Measurements from ENCODE around the gene FMOD. TPM values are rescaled to one million over a fixed set of nuclear protein-coding genes. Genes with fewer than 3 reads are reported as not detected.

The FMOD gene
- total and polyA plus RNA-seq, 2 donors (not counting 3 experiments of a cell fraction or from before 2014, with no cell fraction given): 0.11 to 0.12 TPM

DNA sequence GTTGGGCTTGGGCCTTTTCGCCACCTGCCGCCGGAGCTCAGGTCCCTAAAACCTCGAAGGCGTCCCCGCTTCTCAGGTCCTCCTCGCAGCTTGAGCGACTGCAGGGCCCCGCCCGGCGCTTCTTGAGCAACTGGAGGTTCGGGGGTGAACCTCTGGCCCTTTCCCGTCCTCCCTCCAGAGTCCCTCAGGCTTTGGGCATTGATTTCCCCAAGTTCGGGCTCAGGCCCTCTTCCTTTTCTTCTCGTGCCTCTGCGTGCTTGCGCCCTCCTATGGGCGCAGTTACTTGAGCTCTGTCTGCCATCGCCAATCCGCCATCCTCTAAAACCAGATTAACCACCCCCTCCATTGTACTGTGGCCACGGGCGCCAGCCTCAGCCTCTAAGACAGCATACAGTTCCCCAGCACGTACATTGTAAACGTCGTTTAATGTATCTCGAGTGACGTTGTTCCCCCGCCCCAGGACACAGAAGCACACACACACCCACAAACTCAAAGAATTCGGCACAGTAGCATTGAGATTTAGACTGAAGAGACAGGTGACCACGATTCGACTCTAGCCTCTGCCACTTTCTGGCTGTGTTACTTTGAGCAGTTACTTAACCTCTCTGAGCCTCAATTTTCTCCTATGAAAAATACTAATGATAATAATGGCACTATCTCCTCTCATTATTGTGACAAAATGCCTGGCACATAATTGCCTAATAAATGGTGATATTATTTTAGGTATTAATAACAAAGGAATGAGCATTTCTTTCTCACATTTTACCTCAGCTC lies 23.1 kb downstream of the FMOD start:
- peak overlapping the region; percentile 41 for H3K9ac ChIP-seq (replicated peaks; ENCODE audit: extremely low read depth, insufficient read depth, low read length)
- intact Hi-C loops (cut with micrococcal nuclease) (loop anchor here (1.0 to 10.0 kb wide), 5 partner anchors 23 to 293 kb away; partner anchors contain the start of gene BTG2), dilution Hi-C loops (cut with MboI; ENCODE audit: extremely low pct_ligation_motif_present, low sequenced_read_pairs) (no loop called here)
- H3K9me3 ChIP-seq (replicated peaks; ENCODE audit: control insufficient read depth, insufficient read depth, low read length): no peaks in the 10 kb centered on the region
- DNase-seq (ENCODE audit: low read depth, low spot score) (peak; percentile 79), FAIRE-seq (peak; percentile 73)
- H3K9me1 ChIP-seq (replicated peaks; ENCODE audit: control insufficient read depth, extremely low read depth, insufficient read depth, low read length): no peaks in the 10 kb centered on the region
- ChIA-PET POLR2A (interaction anchor here (1.8 to 8.6 kb wide), 2 partner anchors 21 to 55 kb away, joined by 5 to 115 read pairs; partner anchors contain the start of gene BTG2), CTCF (interaction anchor here (0.7 to 30.6 kb wide), 18 partner anchors 10 to 298 kb away, joined by 3 to 1014 read pairs (median 6); partner anchors contain the start of gene BTG2)
- TF ChIP-seq, protein P1, sequence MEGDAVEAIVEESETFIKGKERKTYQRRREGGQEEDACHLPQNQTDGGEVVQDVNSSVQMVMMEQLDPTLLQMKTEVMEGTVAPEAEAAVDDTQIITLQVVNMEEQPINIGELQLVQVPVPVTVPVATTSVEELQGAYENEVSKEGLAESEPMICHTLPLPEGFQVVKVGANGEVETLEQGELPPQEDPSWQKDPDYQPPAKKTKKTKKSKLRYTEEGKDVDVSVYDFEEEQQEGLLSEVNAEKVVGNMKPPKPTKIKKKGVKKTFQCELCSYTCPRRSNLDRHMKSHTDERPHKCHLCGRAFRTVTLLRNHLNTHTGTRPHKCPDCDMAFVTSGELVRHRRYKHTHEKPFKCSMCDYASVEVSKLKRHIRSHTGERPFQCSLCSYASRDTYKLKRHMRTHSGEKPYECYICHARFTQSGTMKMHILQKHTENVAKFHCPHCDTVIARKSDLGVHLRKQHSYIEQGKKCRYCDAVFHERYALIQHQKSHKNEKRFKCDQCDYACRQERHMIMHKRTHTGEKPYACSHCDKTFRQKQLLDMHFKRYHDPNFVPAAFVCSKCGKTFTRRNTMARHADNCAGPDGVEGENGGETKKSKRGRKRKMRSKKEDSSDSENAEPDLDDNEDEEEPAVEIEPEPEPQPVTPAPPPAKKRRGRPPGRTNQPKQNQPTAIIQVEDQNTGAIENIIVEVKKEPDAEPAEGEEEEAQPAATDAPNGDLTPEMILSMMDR (IDR thresholded peaks at IDR 0.05; ENCODE audit: extremely low read depth in 1 of 2, insufficient read depth in 1 of 2, low read depth in 1 of 2, low read length in 2 of 2): peak; percentile 19 to 49
- TF ChIP-seq POLR2AphosphoS5 (IDR thresholded peaks at IDR 0.05; ENCODE audit: insufficient read depth, low read depth, low read length): no peak
- no peak overlapping the region for H3K27ac ChIP-seq (ENCODE audit: insufficient read depth, low read depth, low read length)
- peak overlapping the region; percentile 75 for H3K4me2 ChIP-seq (ENCODE audit: insufficient read depth, low read length)
- H3K36me3 ChIP-seq (ENCODE audit: control insufficient read depth in 2 of 2, extremely low read depth in 1 of 2, insufficient read depth in 2 of 2, low read length in 2 of 2): no peaks in the 10 kb centered on the region
- peak overlapping the region; percentile 39 to 52 (median 43) for H3K4me3 ChIP-seq (replicated peaks in 1 of 3; ENCODE audit: insufficient read depth in 1 of 3, low read depth in 1 of 3, low read length in 3 of 3)
- no peaks in the 10 kb centered on the region for H4K20me1 ChIP-seq (replicated peaks; ENCODE audit: control insufficient read depth, extremely low read depth, insufficient read depth, low read length)
- peak overlapping the region; percentile 86 for H2AFZ ChIP-seq (ENCODE audit: low read depth, low read length)
- H3K27me3 ChIP-seq (ENCODE audit: control insufficient read depth in 2 of 2, insufficient read depth in 2 of 2, low read length in 2 of 2): peaks cover 11 to 23% of the 10 kb centered on the region in 2 experiments
- peaks cover 16% of the 10 kb centered on the region for H3K4me1 ChIP-seq (ENCODE audit: control insufficient read depth, extremely low read depth, insufficient read depth, low read length)
- H3K79me2 ChIP-seq (ENCODE audit: control insufficient read depth, insufficient read depth, low read length): no peaks in the 10 kb centered on the region
- no TSS peak for BruUV-seq (replicated peaks)
